ENCODE measurements around the gene COLEC11. TPM values are rescaled to one million over a fixed set of nuclear protein-coding genes. Genes with fewer than 3 reads are reported as not detected.

The COLEC11 gene
- total and polyA plus RNA-seq, 12 donors, result 16.8 to 155 (median 69.3) TPM

DNA sequence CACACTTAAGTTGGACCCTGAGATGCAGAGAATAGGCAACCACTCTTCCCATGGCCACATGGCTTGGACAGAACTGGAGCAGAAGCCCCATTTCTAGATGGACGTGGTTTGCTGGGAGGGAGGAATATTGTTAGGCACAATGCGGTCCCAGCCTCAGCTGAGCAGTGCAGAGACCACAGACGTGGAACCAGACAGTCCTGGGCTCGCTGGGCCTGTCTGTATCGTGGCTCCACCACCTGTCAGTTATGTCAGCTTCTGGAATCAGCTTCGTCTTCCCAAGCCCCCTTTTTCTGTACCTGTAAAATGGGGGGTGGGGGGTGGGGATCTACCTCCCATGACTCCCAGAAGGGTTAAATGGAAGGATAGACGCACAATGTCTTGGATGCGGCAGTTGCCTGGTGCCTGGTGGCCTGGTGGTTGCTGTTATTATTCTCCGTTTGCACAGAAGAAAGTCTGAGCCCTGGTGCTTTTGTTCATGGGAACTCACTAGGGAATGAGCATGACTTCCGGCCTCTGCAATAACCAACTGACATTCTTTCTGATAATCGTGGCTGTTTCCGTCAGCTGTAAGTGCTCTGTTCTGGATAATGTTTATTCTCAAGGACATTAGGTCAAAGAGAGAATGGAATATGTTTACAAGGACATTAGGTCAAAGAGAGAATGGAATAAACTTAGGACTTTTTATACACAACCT lies 31.4 kb downstream of the COLEC11 start:
- no peaks in the 10 kb centered on the region for H3K9me3 ChIP-seq (replicated peaks in 1 of 3)
- no peaks in the 10 kb centered on the region for H3K36me3 ChIP-seq (replicated peaks in 1 of 2)
- H3K4me3 ChIP-seq, result no peak overlapping the region
- no peaks in the 10 kb centered on the region for H3K27me3 ChIP-seq
- peak in 3 of 7 donors; percentile 8 to 59 (median 26) for DNase-seq
- H3K4me1 ChIP-seq (replicated peaks in 1 of 2), result no peaks in the 10 kb centered on the region
- intact Hi-C loops (cut with DNase I), result no loop called here
- H3K27ac ChIP-seq, result peak overlapping the region in 4 of 5 donors; percentile 6 to 84 (median 36)
- no peak for TF ChIP-seq POLR2A (IDR thresholded peaks at IDR 0.05)
- TF ChIP-seq, protein P1, sequence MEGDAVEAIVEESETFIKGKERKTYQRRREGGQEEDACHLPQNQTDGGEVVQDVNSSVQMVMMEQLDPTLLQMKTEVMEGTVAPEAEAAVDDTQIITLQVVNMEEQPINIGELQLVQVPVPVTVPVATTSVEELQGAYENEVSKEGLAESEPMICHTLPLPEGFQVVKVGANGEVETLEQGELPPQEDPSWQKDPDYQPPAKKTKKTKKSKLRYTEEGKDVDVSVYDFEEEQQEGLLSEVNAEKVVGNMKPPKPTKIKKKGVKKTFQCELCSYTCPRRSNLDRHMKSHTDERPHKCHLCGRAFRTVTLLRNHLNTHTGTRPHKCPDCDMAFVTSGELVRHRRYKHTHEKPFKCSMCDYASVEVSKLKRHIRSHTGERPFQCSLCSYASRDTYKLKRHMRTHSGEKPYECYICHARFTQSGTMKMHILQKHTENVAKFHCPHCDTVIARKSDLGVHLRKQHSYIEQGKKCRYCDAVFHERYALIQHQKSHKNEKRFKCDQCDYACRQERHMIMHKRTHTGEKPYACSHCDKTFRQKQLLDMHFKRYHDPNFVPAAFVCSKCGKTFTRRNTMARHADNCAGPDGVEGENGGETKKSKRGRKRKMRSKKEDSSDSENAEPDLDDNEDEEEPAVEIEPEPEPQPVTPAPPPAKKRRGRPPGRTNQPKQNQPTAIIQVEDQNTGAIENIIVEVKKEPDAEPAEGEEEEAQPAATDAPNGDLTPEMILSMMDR (IDR thresholded peaks at IDR 0.05), result no peak
- 54 to 77% (median 72%) methylated on average over 8 to 12 of the region's 12 CpGs for WGBS, 4 donors

DNA sequence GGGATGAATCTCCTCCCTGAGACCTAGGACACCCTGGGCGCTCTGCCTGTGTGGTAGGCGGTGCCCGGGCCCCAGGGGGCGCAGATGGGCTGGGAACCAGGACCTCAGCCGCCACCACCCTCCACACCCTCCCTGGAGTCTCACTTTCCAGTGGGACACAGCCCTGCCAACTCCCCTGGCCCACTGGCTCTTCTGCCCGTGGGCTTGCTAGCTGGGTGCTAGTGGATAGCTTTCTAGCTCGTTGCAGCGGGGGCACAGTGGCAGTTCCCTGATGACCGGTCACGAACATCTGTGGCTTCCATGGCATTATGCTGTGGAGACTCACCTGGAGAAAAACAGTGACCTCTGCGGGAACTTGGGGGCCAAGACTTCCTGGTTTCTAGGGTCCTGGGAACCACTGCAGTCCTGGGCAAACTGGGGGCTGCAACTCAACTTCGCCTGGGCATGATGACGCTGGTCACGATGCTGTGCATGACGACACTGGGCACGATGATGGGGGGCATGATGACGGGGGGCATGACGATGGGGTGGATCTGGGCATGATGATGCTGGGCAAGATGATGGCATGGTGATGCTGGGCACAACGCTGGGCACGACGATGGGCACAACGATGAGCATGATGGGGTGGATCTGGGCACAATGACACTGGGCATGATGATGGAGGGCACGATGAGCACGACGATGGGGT lies 32.0 kb downstream of the COLEC11 start:
- no peaks in the 10 kb centered on the region for H3K9me3 ChIP-seq (replicated peaks in 1 of 3)
- no peak for TF ChIP-seq POLR2A (IDR thresholded peaks at IDR 0.05)
- TF ChIP-seq, protein P1 (IDR thresholded peaks at IDR 0.05), result peak in 1 of 6 experiments; percentile 4
- H3K27ac ChIP-seq, result peak overlapping the region in 3 of 5 donors; percentile 6 to 84 (median 65)
- no peaks in the 10 kb centered on the region for H3K36me3 ChIP-seq (replicated peaks in 1 of 2)
- no peaks in the 10 kb centered on the region for H3K4me1 ChIP-seq (replicated peaks in 1 of 2)
- DNase-seq, result peak in 3 of 7 donors; percentile 11 to 47 (median 24)
- WGBS, 4 donors, result 78 to 89% (median 83%) methylated on average over 19 to 25 of the region's 25 CpGs
- intact Hi-C loops (cut with DNase I), result no loop called here
- H3K4me3 ChIP-seq, result no peak overlapping the region
- H3K27me3 ChIP-seq, result no peaks in the 10 kb centered on the region

DNA sequence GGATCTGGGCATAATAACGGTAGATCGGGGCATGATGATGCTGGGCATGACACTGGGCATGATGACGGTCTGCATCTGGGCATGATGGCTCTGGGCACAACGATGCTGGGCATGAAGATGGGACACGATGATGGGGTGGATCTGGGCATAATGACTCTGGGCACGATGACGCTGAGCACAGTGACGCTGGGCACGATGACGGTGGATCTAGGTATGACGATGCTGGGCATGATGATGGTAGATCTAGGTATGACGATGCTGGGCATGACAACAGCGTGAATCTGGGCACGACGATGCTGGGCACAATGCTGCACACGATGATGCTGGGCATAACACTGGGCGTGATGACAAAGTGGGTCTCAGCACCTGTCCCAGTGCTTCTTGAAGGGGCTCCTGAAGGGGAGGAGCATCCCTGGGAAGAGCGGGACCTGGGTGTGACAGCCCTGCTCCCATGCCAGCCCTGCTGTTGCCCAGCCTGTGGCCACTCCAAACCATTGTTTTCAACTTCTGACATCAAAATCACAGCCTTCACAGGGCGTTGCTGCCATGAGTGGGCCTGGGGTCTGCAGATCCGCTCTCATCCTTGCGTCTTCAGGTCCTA lies 32.7 kb downstream of the COLEC11 start:
- TF ChIP-seq, protein P1 (IDR thresholded peaks at IDR 0.05), result no peak
- TF ChIP-seq POLR2A (IDR thresholded peaks at IDR 0.05), result no peak
- 89 to 98% (median 90%) methylated on average over 20 to 21 of the region's 21 CpGs for WGBS, 4 donors
- intact Hi-C loops (cut with DNase I), result no loop called here
- Histone ChIP-seq H3K4me1 (replicated peaks in 1 of 2) (no peaks in the 10 kb centered on the region), H3K27ac (peak overlapping the region in 1 of 5 donors; percentile 84), H3K27me3 (no peaks in the 10 kb centered on the region), H3K4me3 (no peak overlapping the region), H3K36me3 (replicated peaks in 1 of 2) (no peaks in the 10 kb centered on the region), H3K9me3 (replicated peaks in 1 of 3) (no peaks in the 10 kb centered on the region)
- peak in 3 of 7 donors; percentile 8 to 45 (median 10) for DNase-seq

DNA sequence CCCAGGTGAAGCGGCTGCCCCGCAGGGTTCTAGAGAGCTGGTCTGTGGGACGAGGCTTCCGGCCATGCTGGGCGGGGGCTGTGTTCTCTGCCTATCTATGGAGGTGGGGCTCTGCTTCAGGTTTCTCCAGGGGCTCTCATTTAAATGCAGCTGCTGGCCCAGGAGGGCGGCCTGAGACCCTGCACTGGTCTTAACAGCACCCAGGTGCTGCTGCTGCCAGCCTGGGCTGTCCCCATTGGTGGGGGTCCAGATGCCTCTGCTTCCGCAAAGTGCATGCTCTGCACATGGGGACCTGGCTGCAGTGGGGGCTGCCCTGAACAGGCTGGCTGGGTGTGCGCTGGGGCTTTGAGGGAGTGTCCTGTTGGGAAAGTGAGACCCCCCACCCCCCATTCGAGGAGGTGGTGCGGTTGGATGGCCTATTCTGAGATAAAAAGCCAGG lies 33.3 kb downstream of the COLEC11 start:
- DNase-seq, result peak in 3 of 7 donors; percentile 6 to 33 (median 17)
- intact Hi-C loops (cut with DNase I), result no loop called here
- 66 to 92% (median 85%) methylated on average over 4 to 10 of the region's 10 CpGs for WGBS, 4 donors
- Histone ChIP-seq H3K36me3 (replicated peaks in 1 of 2) (no peaks in the 10 kb centered on the region), H3K27me3 (no peaks in the 10 kb centered on the region), H3K27ac (peak overlapping the region in 1 of 5 donors; percentile 84), H3K4me1 (replicated peaks in 1 of 2) (no peaks in the 10 kb centered on the region), H3K9me3 (replicated peaks in 1 of 3) (no peaks in the 10 kb centered on the region), H3K4me3 (no peak overlapping the region)
- no peak for TF ChIP-seq POLR2A (IDR thresholded peaks at IDR 0.05)
- TF ChIP-seq, protein P1 (IDR thresholded peaks at IDR 0.05), result no peak

Data from adrenal gland (tissue), 12 donors.